Colonic mucosa (tissue), 4 donors: ENCODE data around the gene ARNT2. TPM values are rescaled to one million over a fixed set of nuclear protein-coding genes. Genes with fewer than 3 reads are reported as not detected.

Experiments
- DNase-seq: peaks from one replicate; pipeline ENCODE4 v3.0.0-alpha.2; 2020
- H3K27ac ChIP-seq: fragments of 200-600 bp; one replicate; pipeline ENCODE4 v1.8.0; 2021
- H3K27me3 ChIP-seq: fragments of 200-600 bp; one replicate; pipeline ENCODE4 v1.8.0; 2021
- H3K36me3 ChIP-seq: fragments of 200-600 bp; one replicate; pipeline ENCODE4 v1.8.0; 2021
- H3K4me1 ChIP-seq: fragments of 200-600 bp; one replicate; pipeline ENCODE4 v1.8.0; 2021; ENCODE audit warnings: mild to moderate bottlenecking
- H3K4me3 ChIP-seq: fragments of 200-600 bp; one replicate; pipeline ENCODE4 v1.8.0; 2021
- H3K9ac ChIP-seq, 2 donors: one replicate each; pipeline ENCODE4 v1.7.0; 2013; ENCODE audit warnings: control low read depth in 2 of 2, low read depth in 2 of 2, low read length in 2 of 2
- H3K9me3 ChIP-seq: fragments of 200-600 bp; one replicate; pipeline ENCODE4 v1.8.0; 2021
- intact Hi-C: fragments of 100-400 bp; cut with DNase I; formaldehyde crosslinking; loops from one replicate; pipeline ENCODE4 v1.14.1; 2022
- total RNA-seq, 2 donors: library from RNA; stranded (reverse); fragmentation: NEBNext Ultra II Directional in 1 of 2; extraction: Animal tissue kit (Norgen Biotek cat#: 25700) in 1 of 2; gene quantifications; one replicate each; pipeline ENCODE4 v1.2.1, GENCODE V29; 2021
- TF ChIP-seq, protein P1 (sequence below): fragments of 200-600 bp; IDR thresholded peaks from one replicate; pipeline ENCODE4 v1.8.0; 2022; ENCODE audit warnings: antibody characterized with exemption, mild to moderate bottlenecking
- donor health status: healthy.
- donor health status: DM: no; HTN: no; CAD: no.
- donor health status: DM: no; HTN: no; CAD: no.

ARNT2 gene
- total RNA-seq, 2 donors from 2014 or later: 1.6 to 2.7 TPM

DNA sequence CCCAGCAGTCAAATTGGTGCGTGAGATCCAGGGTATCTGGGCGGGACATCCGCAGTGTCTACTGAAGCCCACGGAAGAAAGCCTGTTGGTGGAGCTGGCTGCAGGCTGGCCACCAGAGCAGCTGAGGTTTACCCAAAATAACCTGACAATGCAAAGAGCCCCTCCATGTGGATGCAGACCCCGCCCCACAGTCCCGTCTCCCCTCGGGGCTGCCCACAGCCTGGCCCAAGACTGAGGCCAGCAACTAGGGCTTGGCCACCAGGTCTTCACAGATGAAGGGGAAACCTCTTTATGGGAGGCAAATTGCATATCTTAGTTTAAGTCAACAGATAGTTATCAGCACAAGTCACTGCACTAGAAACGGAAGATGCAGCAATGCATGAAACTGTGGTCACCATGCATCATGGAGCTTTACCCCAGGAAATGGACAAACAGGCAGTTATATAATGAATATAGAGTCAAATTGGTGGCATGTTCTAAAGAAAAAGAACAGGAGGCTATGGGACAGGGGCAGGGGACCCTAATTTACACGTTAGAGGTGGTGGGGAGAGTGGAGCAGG, 86.3 kb downstream of the ARNT2 start:
- intact Hi-C loops: no loop called here
- TF ChIP-seq, protein P1, sequence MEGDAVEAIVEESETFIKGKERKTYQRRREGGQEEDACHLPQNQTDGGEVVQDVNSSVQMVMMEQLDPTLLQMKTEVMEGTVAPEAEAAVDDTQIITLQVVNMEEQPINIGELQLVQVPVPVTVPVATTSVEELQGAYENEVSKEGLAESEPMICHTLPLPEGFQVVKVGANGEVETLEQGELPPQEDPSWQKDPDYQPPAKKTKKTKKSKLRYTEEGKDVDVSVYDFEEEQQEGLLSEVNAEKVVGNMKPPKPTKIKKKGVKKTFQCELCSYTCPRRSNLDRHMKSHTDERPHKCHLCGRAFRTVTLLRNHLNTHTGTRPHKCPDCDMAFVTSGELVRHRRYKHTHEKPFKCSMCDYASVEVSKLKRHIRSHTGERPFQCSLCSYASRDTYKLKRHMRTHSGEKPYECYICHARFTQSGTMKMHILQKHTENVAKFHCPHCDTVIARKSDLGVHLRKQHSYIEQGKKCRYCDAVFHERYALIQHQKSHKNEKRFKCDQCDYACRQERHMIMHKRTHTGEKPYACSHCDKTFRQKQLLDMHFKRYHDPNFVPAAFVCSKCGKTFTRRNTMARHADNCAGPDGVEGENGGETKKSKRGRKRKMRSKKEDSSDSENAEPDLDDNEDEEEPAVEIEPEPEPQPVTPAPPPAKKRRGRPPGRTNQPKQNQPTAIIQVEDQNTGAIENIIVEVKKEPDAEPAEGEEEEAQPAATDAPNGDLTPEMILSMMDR: no peak
- no peak overlapping the region for H3K27ac ChIP-seq
- no peaks in the 10 kb centered on the region for H3K36me3 ChIP-seq
- H3K4me1 ChIP-seq: no peaks in the 10 kb centered on the region
- H3K27me3 ChIP-seq: no peaks in the 10 kb centered on the region
- no peak overlapping the region for H3K4me3 ChIP-seq
- H3K9ac ChIP-seq: no peak overlapping the region
- H3K9me3 ChIP-seq: no peaks in the 10 kb centered on the region
- no peak for DNase-seq

DNA sequence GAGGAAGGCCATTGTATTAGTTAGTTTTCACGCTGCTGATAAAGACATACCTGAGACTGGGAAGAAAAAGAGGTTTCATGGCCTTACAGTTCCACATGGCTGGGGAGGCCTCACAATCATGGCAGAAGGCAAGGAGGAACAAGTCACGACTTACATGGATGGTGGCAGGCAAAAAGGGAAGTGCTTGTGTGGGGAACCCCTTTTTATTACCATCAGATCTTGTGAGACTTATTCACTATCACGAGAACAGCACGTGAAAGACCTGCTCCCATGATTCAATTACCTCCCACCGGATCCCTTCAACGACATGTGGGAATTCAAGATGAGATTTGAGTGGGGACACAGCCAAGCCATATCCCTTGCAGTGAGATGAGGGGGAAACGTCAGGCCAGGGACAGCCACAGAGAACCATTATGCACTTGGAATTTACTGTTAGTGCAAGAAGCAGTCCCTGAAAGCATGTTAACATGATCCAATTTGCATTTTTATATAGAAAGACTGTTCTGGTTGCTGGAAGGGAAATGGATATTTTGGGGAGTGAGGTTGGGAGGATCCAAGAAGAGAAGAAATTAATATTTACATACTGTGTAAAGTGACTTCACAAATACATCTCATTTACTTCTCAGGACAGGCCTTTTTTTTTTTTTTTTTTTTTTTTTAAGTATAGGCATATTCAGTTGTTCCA, 87.1 kb downstream of the ARNT2 start:
- H3K4me1 ChIP-seq: no peaks in the 10 kb centered on the region
- DNase-seq: no peak
- TF ChIP-seq, protein P1: no peak
- H3K27ac ChIP-seq: no peak overlapping the region
- H3K4me3 ChIP-seq: no peak overlapping the region
- intact Hi-C loops: no loop called here
- H3K9me3 ChIP-seq: no peaks in the 10 kb centered on the region
- no peak overlapping the region for H3K9ac ChIP-seq
- H3K36me3 ChIP-seq: no peaks in the 10 kb centered on the region
- no peaks in the 10 kb centered on the region for H3K27me3 ChIP-seq

DNA sequence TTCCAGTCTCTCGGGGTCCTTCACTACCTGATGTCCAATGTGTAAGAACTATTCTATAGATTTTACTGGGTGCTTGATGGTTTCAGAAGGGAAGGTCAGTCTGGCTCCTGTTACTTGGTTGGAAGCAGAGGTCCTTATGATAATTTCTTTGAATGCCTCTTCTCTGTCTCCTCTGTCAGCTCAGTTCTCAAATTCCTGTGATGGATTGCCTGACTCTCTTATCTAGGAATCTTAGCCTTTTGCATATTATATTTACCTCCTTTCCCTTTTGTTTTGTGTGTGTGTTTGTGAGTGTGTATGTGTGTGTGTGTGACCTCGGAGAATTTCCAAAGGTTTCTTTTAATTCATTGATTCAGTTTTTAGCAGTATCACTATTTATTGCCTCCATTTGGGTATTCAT, 88.2 kb downstream of the ARNT2 start:
- H3K9ac ChIP-seq: no peak overlapping the region
- DNase-seq: no peak
- no peaks in the 10 kb centered on the region for H3K4me1 ChIP-seq
- no peaks in the 10 kb centered on the region for H3K36me3 ChIP-seq
- no peak overlapping the region for H3K27ac ChIP-seq
- no peak overlapping the region for H3K4me3 ChIP-seq
- H3K27me3 ChIP-seq: no peaks in the 10 kb centered on the region
- H3K9me3 ChIP-seq: no peaks in the 10 kb centered on the region
- TF ChIP-seq, protein P1: no peak
- intact Hi-C loops: no loop called here

DNA sequence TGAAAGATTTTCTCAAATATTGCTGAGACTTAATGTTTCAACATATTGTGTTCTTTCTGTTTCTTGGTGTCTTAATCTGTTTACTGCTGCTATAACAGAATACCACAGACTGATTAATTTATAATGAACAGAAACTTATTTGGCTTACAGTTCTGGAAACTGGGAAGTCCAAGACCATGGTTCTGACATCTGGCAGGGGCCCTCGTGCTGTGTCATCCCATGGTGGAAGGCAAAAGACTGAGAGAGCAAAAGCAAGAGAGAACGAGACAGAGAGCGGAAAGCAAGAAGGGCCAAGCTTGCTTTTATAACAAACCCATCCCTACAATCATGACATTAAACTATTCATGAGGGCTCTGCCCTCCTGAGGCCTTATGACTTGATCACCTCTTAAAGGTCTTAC, 88.7 kb downstream of the ARNT2 start:
- Histone ChIP-seq H3K9me3 (no peaks in the 10 kb centered on the region), H3K36me3 (no peaks in the 10 kb centered on the region), H3K9ac (no peak overlapping the region), H3K4me1 (no peaks in the 10 kb centered on the region), H3K4me3 (no peak overlapping the region), H3K27me3 (no peaks in the 10 kb centered on the region), H3K27ac (no peak overlapping the region)
- intact Hi-C loops: no loop called here
- no peak for DNase-seq
- TF ChIP-seq, protein P1: no peak

DNA sequence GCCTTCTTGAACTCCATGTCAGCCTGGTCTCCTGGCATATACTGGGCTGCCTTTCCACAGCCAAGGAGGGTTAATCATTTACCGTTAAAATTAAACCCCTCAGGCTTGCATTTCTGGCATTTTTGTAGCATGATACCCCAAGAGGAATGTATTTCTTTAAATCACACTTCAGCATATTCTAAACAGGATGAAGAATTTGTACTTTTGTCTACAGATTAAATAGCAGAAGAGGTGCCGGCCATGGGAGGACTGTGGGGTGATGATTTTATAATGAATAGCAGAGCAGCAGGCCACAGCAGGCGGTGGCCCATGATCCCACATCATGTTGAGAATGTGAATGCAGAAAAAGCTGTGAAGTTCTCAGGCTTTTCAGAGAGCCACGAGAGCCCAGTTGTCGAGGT, 90.2 kb downstream of the ARNT2 start:
- H3K9me3 ChIP-seq: no peaks in the 10 kb centered on the region
- no peaks in the 10 kb centered on the region for H3K27me3 ChIP-seq
- DNase-seq: no peak
- H3K4me1 ChIP-seq: no peaks in the 10 kb centered on the region
- H3K9ac ChIP-seq: no peak overlapping the region
- TF ChIP-seq, protein P1: no peak
- no peak overlapping the region for H3K27ac ChIP-seq
- no peak overlapping the region for H3K4me3 ChIP-seq
- intact Hi-C loops: no loop called here
- no peaks in the 10 kb centered on the region for H3K36me3 ChIP-seq
